ENCODE results near the gene CNGA3.

CNGA3 gene

DNA sequence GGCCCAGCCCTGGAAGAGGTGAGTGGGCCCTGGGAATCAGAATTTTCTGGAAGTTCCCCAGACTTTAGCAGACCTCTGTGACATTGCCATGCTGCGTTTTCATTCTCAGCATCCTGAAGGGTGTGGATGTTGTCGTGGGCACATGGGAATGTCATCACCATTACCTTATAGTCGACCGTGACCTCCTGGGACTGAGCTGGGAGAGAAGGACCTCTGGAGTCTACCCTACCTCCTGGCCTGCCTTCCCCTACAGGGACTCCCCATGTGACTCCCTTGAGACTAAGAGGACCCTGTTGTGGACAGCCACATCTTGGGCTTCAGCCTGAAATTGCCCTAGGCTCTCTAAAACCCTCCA is 43.0 kb downstream of the CNGA3 start:
- Histone ChIP-seq H3K27me3 (ENCODE audit: control insufficient read depth in 3 of 3, insufficient read depth in 3 of 3, low read depth in 1 of 3, low read length in 3 of 3) (peaks cover 0 to 10% (median 4%) of the 10 kb centered on the region in 3 experiments), H4K8ac (ENCODE audit: low read depth, low read length) (no peak overlapping the region), H3K9me3 (replicated peaks in 1 of 2; ENCODE audit: control insufficient read depth in 2 of 2, insufficient read depth in 1 of 2, low read depth in 1 of 2, low read length in 2 of 2) (no peaks in the 10 kb centered on the region), H3K4me1 (ENCODE audit: control insufficient read depth in 2 of 2, insufficient read depth in 1 of 2, low read depth in 1 of 2, low read length in 2 of 2) (no peaks in the 10 kb centered on the region), H2BK120ac (ENCODE audit: low read depth, low read length) (no peak overlapping the region), H2AFZ (ENCODE audit: low read length) (no peak overlapping the region), H3K23ac (ENCODE audit: low read depth, low read length, poor library complexity) (no peak overlapping the region), H3K18ac (ENCODE audit: low read length) (no peak overlapping the region), H3K79me1 (ENCODE audit: low read depth, low read length) (no peaks in the 10 kb centered on the region), H2BK12ac (ENCODE audit: low read length) (no peak overlapping the region), H3K4me3 (ENCODE audit: low read length in 2 of 2) (no peak overlapping the region), H3K9ac (ENCODE audit: low read depth, low read length, poor library complexity) (no peak overlapping the region), H3K27ac (replicated peaks; ENCODE audit: low read length) (no peak overlapping the region), H3K4ac (ENCODE audit: low read length) (no peak overlapping the region), H2BK15ac (ENCODE audit: low read length) (no peak overlapping the region), H3K4me2 (ENCODE audit: insufficient read depth, low read length, poor library complexity, severe bottlenecking) (no peak overlapping the region), H3K36me3 (replicated peaks in 1 of 2; ENCODE audit: control insufficient read depth in 2 of 2, insufficient read depth in 2 of 2, low read length in 2 of 2) (no peaks in the 10 kb centered on the region), H2AK5ac (ENCODE audit: low read depth, low read length) (no peak overlapping the region), H3K14ac (ENCODE audit: low read length) (no peak overlapping the region), H2BK5ac (ENCODE audit: low read length) (no peak overlapping the region), H4K91ac (ENCODE audit: low read depth, low read length, poor library complexity) (no peak overlapping the region)
- WGBS, 2 donors (ENCODE audit: extremely low coverage in 2 of 2, insufficient read length in 2 of 2, insufficient replicate concordance in 1 of 2) = no CpG with 5 or more reads among the region's 4 CpGs
- no peak for DNase-seq (ENCODE audit: low spot score)

DNA sequence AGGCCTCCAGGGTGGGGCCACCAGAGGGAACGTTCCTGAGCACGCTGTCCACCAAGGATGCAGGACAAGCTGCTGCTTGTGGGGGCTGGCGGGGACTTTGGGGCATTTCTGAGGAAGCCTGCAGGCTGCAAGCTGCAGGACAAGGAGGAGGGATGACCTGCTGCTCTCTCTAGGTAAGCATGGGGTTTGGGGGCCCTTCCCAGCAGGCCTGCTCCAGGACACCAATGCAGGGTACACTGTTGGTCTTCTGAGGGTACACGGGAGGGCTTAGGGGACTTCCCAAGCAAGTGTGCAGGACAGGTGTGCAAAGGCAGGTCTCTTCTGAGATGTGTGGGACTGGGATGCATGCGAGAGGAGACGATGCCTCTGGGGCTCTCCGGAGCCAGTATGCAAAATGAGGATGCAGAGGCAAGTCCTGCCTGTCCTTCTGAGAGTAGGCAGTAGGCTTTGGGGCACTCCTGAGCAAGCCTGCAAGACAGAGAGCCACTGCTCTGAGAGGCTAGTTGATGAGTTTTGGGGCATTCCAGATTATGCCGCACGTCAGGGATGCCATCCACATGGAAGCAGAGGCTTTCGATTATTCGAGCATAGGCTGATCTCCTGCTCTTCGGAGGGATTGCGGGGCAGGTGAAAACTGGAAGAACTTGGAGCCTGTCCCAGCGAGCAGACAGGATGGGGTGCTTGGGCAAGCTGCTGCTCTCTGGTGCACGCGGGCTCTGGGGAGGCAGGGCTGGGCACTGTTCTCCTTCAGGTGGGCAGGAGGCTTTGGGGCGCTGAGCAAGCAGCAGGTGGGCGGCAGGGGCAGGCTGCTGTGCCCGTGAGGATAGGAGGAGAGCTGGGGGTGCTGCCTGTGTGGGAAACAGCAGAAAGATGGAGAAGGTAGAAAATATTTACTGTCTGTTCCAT is 44.6 kb downstream of the CNGA3 start:
- Histone ChIP-seq H3K4me3 (ENCODE audit: low read length in 2 of 2) (no peak overlapping the region), H2AK5ac (ENCODE audit: low read depth, low read length) (peak overlapping the region; percentile 19), H3K4me1 (ENCODE audit: control insufficient read depth in 2 of 2, insufficient read depth in 1 of 2, low read depth in 1 of 2, low read length in 2 of 2) (no peaks in the 10 kb centered on the region), H3K4me2 (ENCODE audit: insufficient read depth, low read length, poor library complexity, severe bottlenecking) (no peak overlapping the region), H3K23ac (ENCODE audit: low read depth, low read length, poor library complexity) (peak overlapping the region; percentile 58), H3K27ac (replicated peaks; ENCODE audit: low read length) (no peak overlapping the region), H3K14ac (ENCODE audit: low read length) (peak overlapping the region; percentile 86), H2BK120ac (ENCODE audit: low read depth, low read length) (no peak overlapping the region), H3K27me3 (ENCODE audit: control insufficient read depth in 3 of 3, insufficient read depth in 3 of 3, low read depth in 1 of 3, low read length in 3 of 3) (peaks cover 0 to 10% (median 4%) of the 10 kb centered on the region in 3 experiments), H3K36me3 (replicated peaks in 1 of 2; ENCODE audit: control insufficient read depth in 2 of 2, insufficient read depth in 2 of 2, low read length in 2 of 2) (no peaks in the 10 kb centered on the region), H3K18ac (ENCODE audit: low read length) (peak overlapping the region; percentile 66), H3K79me1 (ENCODE audit: low read depth, low read length) (no peaks in the 10 kb centered on the region), H3K4ac (ENCODE audit: low read length) (no peak overlapping the region), H2BK5ac (ENCODE audit: low read length) (no peak overlapping the region), H2AFZ (ENCODE audit: low read length) (no peak overlapping the region), H2BK12ac (ENCODE audit: low read length) (no peak overlapping the region), H3K9ac (ENCODE audit: low read depth, low read length, poor library complexity) (no peak overlapping the region), H3K9me3 (replicated peaks in 1 of 2; ENCODE audit: control insufficient read depth in 2 of 2, insufficient read depth in 1 of 2, low read depth in 1 of 2, low read length in 2 of 2) (no peaks in the 10 kb centered on the region), H2BK15ac (ENCODE audit: low read length) (no peak overlapping the region), H4K91ac (ENCODE audit: low read depth, low read length, poor library complexity) (no peak overlapping the region), H4K8ac (ENCODE audit: low read depth, low read length) (peak overlapping the region; percentile 89)
- DNase-seq (ENCODE audit: low spot score) = no peak
- no CpG with 5 or more reads among the region's 19 CpGs for whole genome bisulfite sequencing, 2 donors (ENCODE audit: extremely low coverage in 2 of 2, insufficient read length in 2 of 2, insufficient replicate concordance in 1 of 2)

DNA sequence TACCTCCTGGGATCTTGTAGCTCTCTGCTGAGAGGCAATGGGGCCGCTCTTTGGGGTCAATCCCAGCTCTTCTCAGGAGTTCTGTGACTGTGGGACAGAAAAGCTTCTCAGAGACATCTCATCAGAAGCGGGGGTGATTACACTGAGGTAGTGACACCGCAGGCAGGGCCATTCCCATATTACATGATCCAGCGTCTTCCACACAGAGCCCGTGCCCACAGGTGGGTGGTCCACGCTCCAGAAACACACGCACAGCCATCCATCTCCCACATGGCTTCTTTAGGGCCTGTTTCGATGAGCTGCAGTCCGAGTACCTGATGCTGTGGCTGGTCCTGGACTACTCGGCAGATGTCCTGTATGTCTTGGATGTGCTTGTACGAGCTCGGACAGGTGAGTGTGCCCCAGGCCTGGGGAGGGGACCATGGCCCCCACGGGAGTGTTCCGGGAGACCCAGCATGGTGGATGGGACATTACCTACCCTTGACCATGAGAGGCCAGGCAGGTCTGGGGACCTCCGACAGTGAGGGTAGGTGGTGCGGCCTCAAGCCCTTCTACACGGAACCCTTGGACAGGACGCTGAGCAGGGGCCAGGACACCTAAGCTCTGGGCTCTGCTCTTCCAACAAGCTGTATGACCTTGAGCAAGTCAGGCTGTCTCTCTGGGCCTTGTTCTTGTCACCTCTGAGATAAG is 45.5 kb downstream of the CNGA3 start:
- no peak overlapping the region for H3K23ac ChIP-seq (ENCODE audit: low read depth, low read length, poor library complexity)
- H2AK5ac ChIP-seq (ENCODE audit: low read depth, low read length) = no peak overlapping the region
- no peak overlapping the region for H2BK15ac ChIP-seq (ENCODE audit: low read length)
- no peak for DNase-seq (ENCODE audit: low spot score)
- H4K8ac ChIP-seq (ENCODE audit: low read depth, low read length) = no peak overlapping the region
- H3K79me1 ChIP-seq (ENCODE audit: low read depth, low read length) = no peaks in the 10 kb centered on the region
- no peak overlapping the region for H2AFZ ChIP-seq (ENCODE audit: low read length)
- H3K4me3 ChIP-seq (ENCODE audit: low read length in 2 of 2) = no peak overlapping the region
- H3K4me2 ChIP-seq (ENCODE audit: insufficient read depth, low read length, poor library complexity, severe bottlenecking) = no peak overlapping the region
- H3K4ac ChIP-seq (ENCODE audit: low read length) = no peak overlapping the region
- H3K36me3 ChIP-seq (replicated peaks in 1 of 2; ENCODE audit: control insufficient read depth in 2 of 2, insufficient read depth in 2 of 2, low read length in 2 of 2) = no peaks in the 10 kb centered on the region
- peaks cover 0 to 5% (median 4%) of the 10 kb centered on the region in 3 experiments for H3K27me3 ChIP-seq (ENCODE audit: control insufficient read depth in 3 of 3, insufficient read depth in 3 of 3, low read depth in 1 of 3, low read length in 3 of 3)
- peak overlapping the region; percentile 63 for H3K9ac ChIP-seq (ENCODE audit: low read depth, low read length, poor library complexity)
- no peak overlapping the region for H2BK120ac ChIP-seq (ENCODE audit: low read depth, low read length)
- H2BK5ac ChIP-seq (ENCODE audit: low read length) = peak overlapping the region; percentile 16
- H3K27ac ChIP-seq (replicated peaks; ENCODE audit: low read length) = no peak overlapping the region
- peak overlapping the region; percentile 47 for H3K14ac ChIP-seq (ENCODE audit: low read length)
- H3K9me3 ChIP-seq (replicated peaks in 1 of 2; ENCODE audit: control insufficient read depth in 2 of 2, insufficient read depth in 1 of 2, low read depth in 1 of 2, low read length in 2 of 2) = no peaks in the 10 kb centered on the region
- H2BK12ac ChIP-seq (ENCODE audit: low read length) = no peak overlapping the region
- no peaks in the 10 kb centered on the region for H3K4me1 ChIP-seq (ENCODE audit: control insufficient read depth in 2 of 2, insufficient read depth in 1 of 2, low read depth in 1 of 2, low read length in 2 of 2)
- no peak overlapping the region for H4K91ac ChIP-seq (ENCODE audit: low read depth, low read length, poor library complexity)
- no peak overlapping the region for H3K18ac ChIP-seq (ENCODE audit: low read length)
- no CpG with 5 or more reads among the region's 18 CpGs for WGBS, 2 donors (ENCODE audit: extremely low coverage in 2 of 2, insufficient read length in 2 of 2, insufficient replicate concordance in 1 of 2)

DNA sequence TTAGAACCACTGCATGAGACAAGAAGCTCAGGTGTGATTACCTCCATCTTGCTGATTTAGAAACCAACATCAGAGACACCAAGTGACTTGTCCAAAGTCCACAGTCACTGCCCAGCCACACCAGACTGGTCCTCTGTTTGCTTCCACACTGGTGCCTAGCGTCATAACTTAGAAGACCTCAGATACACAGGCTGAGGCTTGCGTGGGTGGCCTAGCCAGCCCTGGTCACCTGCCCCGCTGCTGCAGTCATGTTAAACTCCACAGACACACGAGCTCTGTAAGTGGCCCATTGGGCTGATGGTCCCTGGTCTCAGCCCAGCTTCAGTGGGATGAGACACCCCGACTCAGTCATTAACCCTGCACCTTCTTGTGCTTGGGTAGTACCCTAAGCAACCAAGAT is 47.1 kb downstream of the CNGA3 start:
- Histone ChIP-seq H2AFZ (ENCODE audit: low read length) (no peak overlapping the region), H3K79me1 (ENCODE audit: low read depth, low read length) (no peaks in the 10 kb centered on the region)
- no CpG with 5 or more reads among the region's 5 CpGs for WGBS, 2 donors (ENCODE audit: extremely low coverage in 2 of 2, insufficient read length in 2 of 2, insufficient replicate concordance in 1 of 2)

More for the DNA sequence above, 47.1 kb downstream of the CNGA3 start:
- Histone ChIP-seq H3K18ac (ENCODE audit: low read length) (no peak overlapping the region), H2AK5ac (ENCODE audit: low read depth, low read length) (no peak overlapping the region), H3K4ac (ENCODE audit: low read length) (no peak overlapping the region), H3K14ac (ENCODE audit: low read length) (no peak overlapping the region), H3K4me1 (ENCODE audit: control insufficient read depth in 2 of 2, insufficient read depth in 1 of 2, low read depth in 1 of 2, low read length in 2 of 2) (no peaks in the 10 kb centered on the region), H2BK120ac (ENCODE audit: low read depth, low read length) (no peak overlapping the region), H3K27ac (replicated peaks; ENCODE audit: low read length) (no peak overlapping the region), H2BK5ac (ENCODE audit: low read length) (no peak overlapping the region), H3K4me3 (ENCODE audit: low read length in 2 of 2) (no peak overlapping the region), H4K8ac (ENCODE audit: low read depth, low read length) (no peak overlapping the region), H2BK15ac (ENCODE audit: low read length) (no peak overlapping the region), H3K23ac (ENCODE audit: low read depth, low read length, poor library complexity) (no peak overlapping the region), H2BK12ac (ENCODE audit: low read length) (no peak overlapping the region), H3K27me3 (ENCODE audit: control insufficient read depth in 3 of 3, insufficient read depth in 3 of 3, low read depth in 1 of 3, low read length in 3 of 3) (peaks cover 0 to 5% (median 2%) of the 10 kb centered on the region in 3 experiments), H4K91ac (ENCODE audit: low read depth, low read length, poor library complexity) (no peak overlapping the region), H3K36me3 (replicated peaks in 1 of 2; ENCODE audit: control insufficient read depth in 2 of 2, insufficient read depth in 2 of 2, low read length in 2 of 2) (no peaks in the 10 kb centered on the region), H3K9me3 (replicated peaks in 1 of 2; ENCODE audit: control insufficient read depth in 2 of 2, insufficient read depth in 1 of 2, low read depth in 1 of 2, low read length in 2 of 2) (no peaks in the 10 kb centered on the region), H3K4me2 (ENCODE audit: insufficient read depth, low read length, poor library complexity, severe bottlenecking) (no peak overlapping the region), H3K9ac (ENCODE audit: low read depth, low read length, poor library complexity) (no peak overlapping the region)
- DNase-seq (ENCODE audit: low spot score) = no peak

Measured in neuronal stem cell (in vitro differentiated cells).